ENCODE measurements around the gene TMOD1.

The TMOD1 gene

GRCh38 chr9:97534961-97535594 lies 33.6 kb downstream of the TMOD1 start:
- H3K27me3 Mint-ChIP-seq (ENCODE audit: low read depth): peaks cover 7% of the 10 kb centered on the region
- no peaks in the 10 kb centered on the region for H3K9me3 Mint-ChIP-seq
- no peak overlapping the region for H3K27ac Mint-ChIP-seq
- no peak overlapping the region for H3K4me3 Mint-ChIP-seq
- H3K36me3 Mint-ChIP-seq (ENCODE audit: low read depth): no peaks in the 10 kb centered on the region
- peaks cover 1% of the 10 kb centered on the region for H3K4me1 Mint-ChIP-seq (ENCODE audit: low read depth)

- no peak overlapping the region for H3K27ac Mint-ChIP-seq
- H3K36me3 Mint-ChIP-seq (ENCODE audit: low read depth): no peaks in the 10 kb centered on the region
- H3K27me3 Mint-ChIP-seq (ENCODE audit: low read depth): peaks cover 11% of the 10 kb centered on the region
- no peak overlapping the region for H3K4me3 Mint-ChIP-seq
- H3K9me3 Mint-ChIP-seq: no peaks in the 10 kb centered on the region
- no peaks in the 10 kb centered on the region for H3K4me1 Mint-ChIP-seq (ENCODE audit: low read depth)
Measured at GRCh38 chr9:97535771-97536170, 34.3 kb downstream of the TMOD1 start.

- no peaks in the 10 kb centered on the region for H3K36me3 Mint-ChIP-seq (ENCODE audit: low read depth)
- peaks cover 11% of the 10 kb centered on the region for H3K27me3 Mint-ChIP-seq (ENCODE audit: low read depth)
- no peak overlapping the region for H3K27ac Mint-ChIP-seq
- H3K4me3 Mint-ChIP-seq: no peak overlapping the region
- H3K4me1 Mint-ChIP-seq (ENCODE audit: low read depth): no peaks in the 10 kb centered on the region
- H3K9me3 Mint-ChIP-seq: no peaks in the 10 kb centered on the region
Measured at GRCh38 chr9:97536480-97536879, 35.0 kb downstream of the TMOD1 start.

GRCh38 chr9:97543561-97543960 lies 42.1 kb downstream of the TMOD1 start:
- H3K4me1 Mint-ChIP-seq (ENCODE audit: low read depth): no peaks in the 10 kb centered on the region
- no peaks in the 10 kb centered on the region for H3K9me3 Mint-ChIP-seq
- H3K27me3 Mint-ChIP-seq (ENCODE audit: low read depth): peaks cover 12% of the 10 kb centered on the region
- H3K4me3 Mint-ChIP-seq: no peak overlapping the region
- no peaks in the 10 kb centered on the region for H3K36me3 Mint-ChIP-seq (ENCODE audit: low read depth)
- no peak overlapping the region for H3K27ac Mint-ChIP-seq

GRCh38 chr9:97545486-97545885 lies 44.0 kb downstream of the TMOD1 start:
- no peaks in the 10 kb centered on the region for H3K9me3 Mint-ChIP-seq
- H3K4me3 Mint-ChIP-seq: no peak overlapping the region
- no peak overlapping the region for H3K27ac Mint-ChIP-seq
- H3K36me3 Mint-ChIP-seq (ENCODE audit: low read depth): no peaks in the 10 kb centered on the region
- H3K4me1 Mint-ChIP-seq (ENCODE audit: low read depth): no peaks in the 10 kb centered on the region
- H3K27me3 Mint-ChIP-seq (ENCODE audit: low read depth): peaks cover 7% of the 10 kb centered on the region

GRCh38 chr9:97547098-97547829 lies 45.8 kb downstream of the TMOD1 start:
- Mint-ChIP-seq H3K36me3 (ENCODE audit: low read depth) (no peaks in the 10 kb centered on the region), H3K9me3 (no peaks in the 10 kb centered on the region), H3K4me1 (ENCODE audit: low read depth) (no peaks in the 10 kb centered on the region), H3K27me3 (ENCODE audit: low read depth) (peaks cover 7% of the 10 kb centered on the region), H3K27ac (no peak overlapping the region), H3K4me3 (no peak overlapping the region)

GRCh38 chr9:97548379-97548778 lies 46.9 kb downstream of the TMOD1 start:
- no peaks in the 10 kb centered on the region for H3K4me1 Mint-ChIP-seq (ENCODE audit: low read depth)
- no peak overlapping the region for H3K27ac Mint-ChIP-seq
- no peaks in the 10 kb centered on the region for H3K36me3 Mint-ChIP-seq (ENCODE audit: low read depth)
- peaks cover 13% of the 10 kb centered on the region for H3K27me3 Mint-ChIP-seq (ENCODE audit: low read depth)
- no peak overlapping the region for H3K4me3 Mint-ChIP-seq
- H3K9me3 Mint-ChIP-seq: no peaks in the 10 kb centered on the region

- Mint-ChIP-seq H3K4me3 (no peak overlapping the region), H3K27me3 (ENCODE audit: low read depth) (peaks cover 13% of the 10 kb centered on the region), H3K36me3 (ENCODE audit: low read depth) (no peaks in the 10 kb centered on the region), H3K9me3 (no peaks in the 10 kb centered on the region), H3K4me1 (ENCODE audit: low read depth) (no peaks in the 10 kb centered on the region), H3K27ac (no peak overlapping the region)
Measured at GRCh38 chr9:97548819-97549540, 47.5 kb downstream of the TMOD1 start.

GRCh38 chr9:97550386-97550785 lies 48.9 kb downstream of the TMOD1 start:
- Mint-ChIP-seq H3K4me3 (no peak overlapping the region), H3K4me1 (ENCODE audit: low read depth) (no peaks in the 10 kb centered on the region), H3K9me3 (no peaks in the 10 kb centered on the region), H3K36me3 (ENCODE audit: low read depth) (no peaks in the 10 kb centered on the region), H3K27ac (no peak overlapping the region), H3K27me3 (ENCODE audit: low read depth) (peaks cover 13% of the 10 kb centered on the region)

GRCh38 chr9:97551308-97551707 lies 49.8 kb downstream of the TMOD1 start:
- no peak overlapping the region for H3K4me3 Mint-ChIP-seq
- H3K4me1 Mint-ChIP-seq (ENCODE audit: low read depth): no peaks in the 10 kb centered on the region
- no peak overlapping the region for H3K27ac Mint-ChIP-seq
- no peaks in the 10 kb centered on the region for H3K9me3 Mint-ChIP-seq
- no peaks in the 10 kb centered on the region for H3K36me3 Mint-ChIP-seq (ENCODE audit: low read depth)
- H3K27me3 Mint-ChIP-seq (ENCODE audit: low read depth): peaks cover 17% of the 10 kb centered on the region

GRCh38 chr9:97553141-97553540 lies 51.7 kb downstream of the TMOD1 start:
- Mint-ChIP-seq H3K4me3 (no peak overlapping the region), H3K4me1 (ENCODE audit: low read depth) (peaks cover 3% of the 10 kb centered on the region), H3K27me3 (ENCODE audit: low read depth) (peaks cover 24% of the 10 kb centered on the region), H3K9me3 (no peaks in the 10 kb centered on the region), H3K27ac (no peak overlapping the region), H3K36me3 (ENCODE audit: low read depth) (no peaks in the 10 kb centered on the region)

- no peak overlapping the region for H3K4me3 Mint-ChIP-seq
- H3K27me3 Mint-ChIP-seq (ENCODE audit: low read depth): peaks cover 28% of the 10 kb centered on the region
- H3K9me3 Mint-ChIP-seq: no peaks in the 10 kb centered on the region
- no peaks in the 10 kb centered on the region for H3K36me3 Mint-ChIP-seq (ENCODE audit: low read depth)
- peaks cover 6% of the 10 kb centered on the region for H3K4me1 Mint-ChIP-seq (ENCODE audit: low read depth)
- H3K27ac Mint-ChIP-seq: no peak overlapping the region
Measured at GRCh38 chr9:97553841-97554240, 52.4 kb downstream of the TMOD1 start.

- peaks cover 10% of the 10 kb centered on the region for H3K4me1 Mint-ChIP-seq (ENCODE audit: low read depth)
- no peak overlapping the region for H3K27ac Mint-ChIP-seq
Measured at GRCh38 chr9:97554566-97555075, 53.2 kb downstream of the TMOD1 start.

GRCh38 chr9:97555164-97555563 lies 53.7 kb downstream of the TMOD1 start:
- Mint-ChIP-seq H3K27me3 (ENCODE audit: low read depth) (peaks cover 32% of the 10 kb centered on the region), H3K27ac (no peak overlapping the region), H3K4me3 (no peak overlapping the region), H3K4me1 (ENCODE audit: low read depth) (peaks cover 13% of the 10 kb centered on the region), H3K9me3 (no peaks in the 10 kb centered on the region), H3K36me3 (ENCODE audit: low read depth) (no peaks in the 10 kb centered on the region)

More at GRCh38 chr9:97554566-97555075, 53.2 kb downstream of the TMOD1 start:
- Mint-ChIP-seq H3K36me3 (ENCODE audit: low read depth) (no peaks in the 10 kb centered on the region), H3K9me3 (no peaks in the 10 kb centered on the region), H3K4me3 (no peak overlapping the region), H3K27me3 (ENCODE audit: low read depth) (peaks cover 32% of the 10 kb centered on the region)

All from T-helper 1 cell treated with Interleukin-12 subunit alpha and Interleukin-12 subunit beta and Interleukin-4 antibody, amounts not matched to agents 30 μg/mL and 1 μg/mL, for 36 hours (primary cell).